ENCODE results near the gene PPP2R3B.

- no peak for TF ChIP-seq CTCF (IDR thresholded peaks at IDR 0.05)
- no peak for TF ChIP-seq POLR2A (IDR thresholded peaks at IDR 0.05)
Observed at GRCh38 chrX:340641-341423, 45.9 kb downstream of the PPP2R3B start.

Measured in testis (tissue), 2 donors.